ENCODE measurements around the gene SHC3. TPM values are rescaled to one million over a fixed set of nuclear protein-coding genes. Genes with fewer than 3 reads are reported as not detected.

Gene SHC3
- total RNA-seq, 1 experiment from 2014 or later, result 1.8 TPM

DNA sequence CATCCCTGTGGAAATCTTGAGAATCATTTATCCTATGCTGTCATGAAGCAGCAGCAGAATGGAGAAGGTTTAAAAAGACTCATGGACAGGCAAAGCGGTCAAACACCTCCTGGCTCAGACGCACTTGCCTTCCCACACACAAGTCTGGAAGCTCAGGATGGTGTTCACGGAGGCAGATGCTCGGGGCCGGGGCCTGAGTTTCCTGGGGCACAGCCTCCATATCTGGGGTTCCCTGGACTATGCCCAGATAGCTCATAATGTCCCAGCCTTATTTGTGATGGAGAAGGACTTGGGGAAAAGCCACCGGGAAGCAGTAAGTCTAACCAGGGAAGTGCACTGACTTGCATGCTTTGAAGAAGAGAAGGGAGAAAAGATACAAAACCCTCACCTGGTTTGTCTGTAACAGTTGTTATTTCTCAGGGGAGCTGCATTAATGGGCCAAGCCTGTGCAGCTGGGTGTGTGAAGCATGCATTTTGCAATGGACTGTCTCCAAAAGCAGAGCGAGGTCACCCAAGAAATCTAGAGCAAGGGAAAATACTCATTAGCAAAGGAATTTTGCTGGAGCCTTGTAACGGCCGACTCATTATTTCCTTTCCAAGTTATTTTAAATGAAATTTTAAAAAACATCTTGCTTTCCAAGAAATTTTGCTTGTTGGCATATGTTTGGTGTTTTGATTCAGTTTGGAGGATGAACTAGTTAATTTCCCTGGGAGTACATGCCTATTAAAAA lies 184.0 kb downstream of the SHC3 start:
- TF ChIP-seq, protein P1, sequence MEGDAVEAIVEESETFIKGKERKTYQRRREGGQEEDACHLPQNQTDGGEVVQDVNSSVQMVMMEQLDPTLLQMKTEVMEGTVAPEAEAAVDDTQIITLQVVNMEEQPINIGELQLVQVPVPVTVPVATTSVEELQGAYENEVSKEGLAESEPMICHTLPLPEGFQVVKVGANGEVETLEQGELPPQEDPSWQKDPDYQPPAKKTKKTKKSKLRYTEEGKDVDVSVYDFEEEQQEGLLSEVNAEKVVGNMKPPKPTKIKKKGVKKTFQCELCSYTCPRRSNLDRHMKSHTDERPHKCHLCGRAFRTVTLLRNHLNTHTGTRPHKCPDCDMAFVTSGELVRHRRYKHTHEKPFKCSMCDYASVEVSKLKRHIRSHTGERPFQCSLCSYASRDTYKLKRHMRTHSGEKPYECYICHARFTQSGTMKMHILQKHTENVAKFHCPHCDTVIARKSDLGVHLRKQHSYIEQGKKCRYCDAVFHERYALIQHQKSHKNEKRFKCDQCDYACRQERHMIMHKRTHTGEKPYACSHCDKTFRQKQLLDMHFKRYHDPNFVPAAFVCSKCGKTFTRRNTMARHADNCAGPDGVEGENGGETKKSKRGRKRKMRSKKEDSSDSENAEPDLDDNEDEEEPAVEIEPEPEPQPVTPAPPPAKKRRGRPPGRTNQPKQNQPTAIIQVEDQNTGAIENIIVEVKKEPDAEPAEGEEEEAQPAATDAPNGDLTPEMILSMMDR (conservative IDR thresholded peaks at IDR 0.05), result no peak

More for the DNA sequence above, 184.0 kb downstream of the SHC3 start:
- no peak overlapping the region for H2BK5ac ChIP-seq (ENCODE audit: insufficient read length, low read length)
- H2AFZ ChIP-seq (ENCODE audit: low read length), result no peak overlapping the region
- H3K9me3 ChIP-seq (ENCODE audit: control insufficient read depth, low read depth, low read length), result no peaks in the 10 kb centered on the region
- no peaks in the 10 kb centered on the region for H3K79me2 ChIP-seq (ENCODE audit: insufficient read depth, low read length)
- 0 out of 2 replicates have a peak, but pooled peaks cover 2% of the 10 kb centered on the region for H3K27me3 ChIP-seq (ENCODE audit: insufficient read depth, low read length)
- H3K27me3 Mint-ChIP-seq (ENCODE audit: low read depth), result peaks cover 9% of the 10 kb centered on the region
- no peak overlapping the region for H4K8ac ChIP-seq (replicated peaks; ENCODE audit: insufficient read length, low read depth, low read length)
- H3K9ac ChIP-seq (ENCODE audit: extremely low read depth, insufficient read length, low read length), result no peak overlapping the region
- WGBS (ENCODE audit: extremely low coverage, insufficient read length, low lambda C conversion rate), result no CpG with 5 or more reads among the region's 9 CpGs
- H3K18ac ChIP-seq (ENCODE audit: insufficient read length, low read depth, low read length), result no peak overlapping the region
- H2BK120ac ChIP-seq (ENCODE audit: low read depth, low read length, poor library complexity, severe bottlenecking), result no peak overlapping the region
- H3K79me1 ChIP-seq (ENCODE audit: insufficient read depth, low read depth, low read length, poor library complexity, severe bottlenecking), result no peaks in the 10 kb centered on the region
- H3K4me2 ChIP-seq (ENCODE audit: insufficient read depth, insufficient read length, low read length), result no peak overlapping the region
- H4K5ac ChIP-seq (ENCODE audit: insufficient read length, low read depth, low read length), result no peak overlapping the region
- H3T11ph ChIP-seq (ENCODE audit: low read length), result no peak overlapping the region
- no peak overlapping the region for H4K91ac ChIP-seq (ENCODE audit: insufficient read length, low read depth, low read length)
- peaks cover 3% of the 10 kb centered on the region for H4K20me1 ChIP-seq (ENCODE audit: control insufficient read depth, insufficient read depth, insufficient read length)
- H2BK20ac ChIP-seq (ENCODE audit: low read depth, low read length, poor library complexity, severe bottlenecking), result no peak overlapping the region
- H2BK15ac ChIP-seq (ENCODE audit: low read depth, low read length), result no peak overlapping the region
- H3K23me2 ChIP-seq (ENCODE audit: insufficient read length, low read depth, low read length, poor library complexity, severe bottlenecking), result peaks cover 18% of the 10 kb centered on the region
- peaks cover 0 to 5% (median 4%) of the 10 kb centered on the region in 3 experiments; a peak in 3 of 7 replicates for H3K36me3 Mint-ChIP-seq (ENCODE audit: insufficient read depth in 1 of 3, low read depth in 3 of 3)
- H2AK5ac ChIP-seq (ENCODE audit: insufficient read length, low read length), result no peak overlapping the region
- no peak overlapping the region for H3K27ac ChIP-seq (ENCODE audit: insufficient read length, low read depth, low read length)
- no peak overlapping the region for H3K23ac ChIP-seq (ENCODE audit: insufficient read length, low read depth, low read length)
- H3K9me3 Mint-ChIP-seq, result no peaks in the 10 kb centered on the region; a peak in 1 of 5 replicates
- no peak overlapping the region for H2BK12ac ChIP-seq (ENCODE audit: insufficient read length, low read depth, low read length)
- no peak overlapping the region for H3K14ac ChIP-seq (ENCODE audit: insufficient read depth, low read length)
- H3K4me3 Mint-ChIP-seq, result no peak overlapping the region
- peaks cover 15 to 21% of the 10 kb centered on the region in 2 experiments for H3K4me1 Mint-ChIP-seq
- no peaks in the 10 kb centered on the region; the same call in 1 of the 2 replicates for H3K4me1 ChIP-seq (ENCODE audit: insufficient read depth, low read length)
- no peak overlapping the region for H3K27ac Mint-ChIP-seq
- no peak overlapping the region for H3K4ac ChIP-seq (ENCODE audit: low read depth, low read length)
- DNase-seq, result no peak
- H3K56ac ChIP-seq (ENCODE audit: insufficient read length, low read depth, low read length), result no peak overlapping the region

All from H9 (cell line).